Fibroblast of lung (primary cell): ENCODE measurements around the gene CORO1C. TPM values are rescaled to one million over a fixed set of nuclear protein-coding genes. Genes with fewer than 3 reads are reported as not detected.

Experiments
- DNase-seq, 2 donors: peaks; one replicate each; pipeline versions ENCODE4 v3.0.0 to v3.0.0-alpha.2; 2010; ENCODE audit warnings: low read depth in 2 of 2
- H2AFZ ChIP-seq: 2 replicates; pipeline ENCODE4 v1.5.1; 2012; ENCODE audit warnings: low read length, control low read depth, inconsistent platforms
- H3K27ac ChIP-seq: 2 replicates; pipeline ENCODE4 v1.5.1; 2011; ENCODE audit warnings: low read length, control low read depth; ENCODE audit not compliant: insufficient read depth
- H3K27me3 ChIP-seq: 2 replicates; pipeline ENCODE4 v1.5.1; 2011; ENCODE audit warnings: mild to moderate bottlenecking, low read length; ENCODE audit not compliant: control insufficient read depth, insufficient read depth
- H3K36me3 ChIP-seq: 2 replicates; pipeline ENCODE4 v1.5.1; 2011; ENCODE audit warnings: low read length; ENCODE audit not compliant: control insufficient read depth, insufficient read depth
- H3K4me1 ChIP-seq: 2 replicates; pipeline ENCODE4 v1.5.1; 2011; ENCODE audit warnings: low read length; ENCODE audit not compliant: control insufficient read depth, insufficient read depth; ENCODE audit errors: extremely low read depth
- H3K4me2 ChIP-seq: 2 replicates; pipeline ENCODE4 v1.5.1; 2011; ENCODE audit warnings: low read length, control low read depth; ENCODE audit not compliant: insufficient read depth; ENCODE audit errors: extremely low read depth
- H3K4me3 ChIP-seq, 4 experiments: fragments of 200-600 bp in 1 of 4; sonication (generic) in 1 of 4; replicated peaks in 1 of 4; 2 replicates each; pipeline ENCODE4 v1.5.1; 2011 to 2016; ENCODE audit warnings: low read length in 4 of 4, low read depth in 3 of 4, mild to moderate bottlenecking in 3 of 4, control low read depth in 2 of 4, inconsistent platforms in 1 of 4, mixed read lengths in 1 of 4; ENCODE audit not compliant: insufficient read depth in 1 of 4; ENCODE audit errors: control extremely low read depth in 1 of 4
- H3K79me2 ChIP-seq: 2 replicates; pipeline ENCODE4 v1.5.1; 2012; ENCODE audit warnings: mild to moderate bottlenecking, low read length, inconsistent platforms; ENCODE audit not compliant: control insufficient read depth, insufficient read depth
- H3K9ac ChIP-seq: 2 replicates; pipeline ENCODE4 v1.5.1; 2011; ENCODE audit warnings: mild to moderate bottlenecking, low read length, control low read depth; ENCODE audit not compliant: insufficient read depth
- H3K9me3 ChIP-seq: 2 replicates; pipeline ENCODE4 v1.5.1; 2012; ENCODE audit warnings: low read depth, low read length; ENCODE audit not compliant: control insufficient read depth, insufficient read depth
- H4K20me1 ChIP-seq: 2 replicates; pipeline ENCODE4 v1.5.1; 2011; ENCODE audit warnings: low read length; ENCODE audit not compliant: control insufficient read depth, insufficient read depth; ENCODE audit errors: extremely low read depth
- EZH2 ChIP-seq: IDR thresholded peaks from 2 replicates; pipeline ENCODE4 v1.5.1; 2012; ENCODE audit warnings: low read length, control low read depth, mild to moderate bottlenecking; ENCODE audit errors: missing control alignments
- polyA plus RNA-seq, 2 donors: library from polyadenylated mRNA; depleted of rRNA in 1 of 2; stranded (reverse) in 1 of 2; unstranded in 1 of 2; fragments of >200 nt; gene quantifications; 2 replicates each; pipeline ENCODE4 v1.2.1, GENCODE V29; 2011 to 2012; ENCODE audit warnings: missing spikeins in 1 of 2
- total RNA-seq: library from RNA; depleted of rRNA; stranded (reverse); fragments of >200 nt; gene quantifications from 2 replicates; pipeline ENCODE4 v1.2.1, GENCODE V29; 2014
- TF ChIP-seq, protein P1 (sequence below), 2 donors: IDR thresholded peaks in 1 of 2; conservative IDR thresholded peaks in 1 of 2; 1 replicate in 1 of 2; 2 replicates in 1 of 2; pipeline ENCODE4 v1.5.1; 2011 to 2012; ENCODE audit warnings: low read length in 2 of 2, control low read depth in 1 of 2, inconsistent platforms in 1 of 2, low read depth in 1 of 2, mild to moderate bottlenecking in 1 of 2

Gene CORO1C
- total and polyA plus RNA-seq, 2 donors (not counting 1 experiment from before 2014, with no cell fraction given), result 288 to 542 TPM

DNA sequence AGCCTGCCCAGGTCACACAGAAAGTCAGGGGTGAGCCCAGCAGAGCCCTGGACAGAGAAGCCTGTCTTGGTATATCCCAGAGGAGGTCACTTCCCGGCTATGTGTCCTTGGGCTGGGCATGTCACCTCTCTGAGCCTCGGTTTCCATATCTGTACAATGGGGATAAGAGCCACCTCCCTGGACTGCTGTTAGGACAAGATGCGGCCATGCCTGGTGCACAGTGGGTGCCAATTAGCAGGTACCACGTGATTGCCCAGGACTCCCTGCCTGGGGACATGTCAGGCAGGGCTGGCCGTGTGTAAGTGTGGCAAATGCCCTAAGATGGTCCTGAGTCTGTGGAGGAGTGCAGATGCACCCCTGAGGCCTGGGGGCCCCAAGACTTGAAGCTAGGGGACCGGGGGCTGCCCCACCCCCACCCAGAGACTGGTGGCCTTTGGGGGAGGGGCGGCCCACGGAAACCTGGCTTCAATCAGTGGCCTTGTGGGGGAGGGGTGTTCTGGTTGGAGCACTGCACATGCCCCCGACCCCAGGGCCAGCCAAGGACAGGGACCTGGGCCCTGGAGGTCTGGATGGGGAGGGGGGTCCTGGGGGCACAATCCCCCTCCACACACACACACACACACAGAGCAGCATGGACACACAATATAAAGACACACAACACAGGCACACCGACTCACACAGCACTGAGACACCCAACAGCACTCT lies 134.3 kb downstream of the CORO1C start:
- peaks cover 35% of the 10 kb centered on the region for H3K79me2 ChIP-seq
- no peaks in the 10 kb centered on the region for H3K27me3 ChIP-seq
- peak overlapping the region; percentile 72 for H3K9ac ChIP-seq
- no peak for TF ChIP-seq EZH2
- TF ChIP-seq, protein P1, sequence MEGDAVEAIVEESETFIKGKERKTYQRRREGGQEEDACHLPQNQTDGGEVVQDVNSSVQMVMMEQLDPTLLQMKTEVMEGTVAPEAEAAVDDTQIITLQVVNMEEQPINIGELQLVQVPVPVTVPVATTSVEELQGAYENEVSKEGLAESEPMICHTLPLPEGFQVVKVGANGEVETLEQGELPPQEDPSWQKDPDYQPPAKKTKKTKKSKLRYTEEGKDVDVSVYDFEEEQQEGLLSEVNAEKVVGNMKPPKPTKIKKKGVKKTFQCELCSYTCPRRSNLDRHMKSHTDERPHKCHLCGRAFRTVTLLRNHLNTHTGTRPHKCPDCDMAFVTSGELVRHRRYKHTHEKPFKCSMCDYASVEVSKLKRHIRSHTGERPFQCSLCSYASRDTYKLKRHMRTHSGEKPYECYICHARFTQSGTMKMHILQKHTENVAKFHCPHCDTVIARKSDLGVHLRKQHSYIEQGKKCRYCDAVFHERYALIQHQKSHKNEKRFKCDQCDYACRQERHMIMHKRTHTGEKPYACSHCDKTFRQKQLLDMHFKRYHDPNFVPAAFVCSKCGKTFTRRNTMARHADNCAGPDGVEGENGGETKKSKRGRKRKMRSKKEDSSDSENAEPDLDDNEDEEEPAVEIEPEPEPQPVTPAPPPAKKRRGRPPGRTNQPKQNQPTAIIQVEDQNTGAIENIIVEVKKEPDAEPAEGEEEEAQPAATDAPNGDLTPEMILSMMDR (conservative IDR thresholded peaks at IDR 0.05 in 1 of 2, IDR thresholded peaks at IDR 0.05 in 1 of 2; ENCODE audit: low read depth in 1 of 2, low read length in 2 of 2), result no peak
- no peak for DNase-seq
- H3K27ac ChIP-seq, result peak overlapping the region; percentile 58
- H3K9me3 ChIP-seq, result no peaks in the 10 kb centered on the region
- H3K4me2 ChIP-seq, result peak overlapping the region; percentile 94
- peak overlapping the region; percentile 66 to 97 (median 82) for H3K4me3 ChIP-seq
- peaks cover 19% of the 10 kb centered on the region for H3K4me1 ChIP-seq
- H4K20me1 ChIP-seq, result no peaks in the 10 kb centered on the region
- peaks cover 15% of the 10 kb centered on the region for H3K36me3 ChIP-seq
- no peak overlapping the region for H2AFZ ChIP-seq

DNA sequence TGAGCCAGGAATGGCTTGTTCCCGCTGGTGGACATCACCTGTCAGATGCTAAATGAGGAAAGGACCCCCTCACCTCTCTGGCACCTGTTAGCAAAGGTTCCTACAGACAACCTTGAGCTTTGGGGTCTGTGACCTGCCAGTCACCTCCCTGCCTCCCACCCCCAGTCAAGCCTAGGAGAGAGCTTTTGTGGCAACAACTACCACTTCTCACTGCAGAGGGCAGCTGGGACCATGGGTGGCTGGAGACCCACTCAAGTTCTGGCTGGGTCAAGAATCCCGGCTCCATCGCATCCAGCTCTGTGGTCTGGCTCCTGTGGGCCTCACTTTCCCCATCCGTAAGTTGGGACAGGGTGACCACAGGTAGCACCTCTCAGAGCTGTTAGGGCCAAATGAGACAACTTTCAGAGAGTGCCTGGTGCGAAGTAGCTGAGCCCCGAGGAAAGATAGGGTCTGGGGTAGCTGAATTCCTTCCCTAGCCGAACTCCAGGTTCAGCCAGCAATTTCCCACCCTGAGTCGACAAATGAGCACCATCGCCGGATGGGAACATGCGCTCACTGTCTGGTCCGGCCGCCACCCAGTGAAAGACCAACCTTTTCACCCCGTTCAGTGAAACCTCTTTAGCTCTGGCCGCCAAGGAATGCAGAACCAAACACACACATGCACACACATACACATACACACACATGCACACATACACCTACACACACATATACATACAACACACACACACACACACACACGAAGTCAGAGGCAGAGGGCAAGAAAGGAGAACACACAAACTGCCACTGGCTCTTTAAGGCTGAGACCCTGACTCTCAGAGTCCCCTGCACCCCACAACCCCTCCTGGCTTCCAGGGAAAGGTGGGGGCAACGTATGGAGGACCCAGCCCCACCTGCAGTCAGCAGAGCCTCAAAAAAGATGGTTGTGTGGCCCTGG lies 135.3 kb downstream of the CORO1C start:
- Histone ChIP-seq H4K20me1 (no peaks in the 10 kb centered on the region), H3K27me3 (no peaks in the 10 kb centered on the region), H3K4me3 (peak overlapping the region; percentile 66 to 97 (median 82)), H3K9me3 (no peaks in the 10 kb centered on the region), H3K9ac (peak overlapping the region; percentile 4), H3K79me2 (peaks cover 35% of the 10 kb centered on the region), H3K4me2 (peak overlapping the region; percentile 94), H3K36me3 (peaks cover 19% of the 10 kb centered on the region), H2AFZ (no peak overlapping the region), H3K27ac (peak overlapping the region; percentile 28), H3K4me1 (peaks cover 19% of the 10 kb centered on the region)
- DNase-seq, result no peak
- no peak for TF ChIP-seq EZH2
- TF ChIP-seq, protein P1 (conservative IDR thresholded peaks at IDR 0.05 in 1 of 2, IDR thresholded peaks at IDR 0.05 in 1 of 2; ENCODE audit: low read depth in 1 of 2, low read length in 2 of 2), result no peak

Other genes starting within 250 kb of the CORO1C start
- 8.2 and 8.6 TPM in 2 replicates for gene FICD, start 216.2 kb downstream of the CORO1C start, total RNA-seq
- 1.9 and 2.1 TPM in 2 replicates for gene FICD, start 216.2 kb downstream of the CORO1C start, polyA plus RNA-seq
- gene SART3, start 170.3 kb downstream of the CORO1C start, total RNA-seq, result 62.1 and 157 TPM in 2 replicates
- gene SART3, start 170.3 kb downstream of the CORO1C start, polyA plus RNA-seq, result 15.5 and 23.4 TPM in 2 replicates
- 226 and 313 TPM in 2 replicates for gene ISCU, start 168.9 kb downstream of the CORO1C start, total RNA-seq
- gene ISCU, start 168.9 kb downstream of the CORO1C start, polyA plus RNA-seq, result 127 and 137 TPM in 2 replicates
- 132 and 358 TPM in 2 replicates for gene TMEM119, start 133.4 kb downstream of the CORO1C start, total RNA-seq
- 126 and 154 TPM in 2 replicates for gene TMEM119, start 133.4 kb downstream of the CORO1C start, polyA plus RNA-seq
- gene SELPLG, start 97.6 kb downstream of the CORO1C start, total RNA-seq, result 0.51 and 1.5 TPM in 2 replicates
- 3.0 and 5.3 TPM in 2 replicates for gene SELPLG, start 97.6 kb downstream of the CORO1C start, polyA plus RNA-seq
- gene SSH1, start 126.1 kb upstream of the CORO1C start, total RNA-seq, result 14.4 and 24.9 TPM in 2 replicates
- 22.1 and 31.9 TPM in 2 replicates for gene SSH1, start 126.1 kb upstream of the CORO1C start, polyA plus RNA-seq
- gene DAO, start 148.6 kb upstream of the CORO1C start, total RNA-seq, result not detected in 2 replicates
- not detected in 2 replicates for gene DAO, start 148.6 kb upstream of the CORO1C start, polyA plus RNA-seq